PC-3 (cell line): ENCODE measurements around the gene TRIM5. TPM values are rescaled to one million over a fixed set of nuclear protein-coding genes. Genes with fewer than 3 reads are reported as not detected.

Source experiments
- ATAC-seq: fragments of 200-7000 bp; cut with Tn5 transposase; 2 replicates; pipeline ENCODE4 v1.9.1; 2020; ENCODE audit warnings: mild to moderate bottlenecking, moderate library complexity
- BruUV-seq: library from RNA; stranded (reverse); fragments of 400-500 nt; replicated peaks from 2 replicates; lab custom pipeline; 2021; lab: Mats Ljungman, UMichigan
- CTCF ChIA-PET: fragments of 300-600 bp; sonication (Branson Sonifier 250); formaldehyde crosslinking; loops from one replicate; lab custom pipeline; 2022; ENCODE audit warnings: antibody characterized with exemption; lab: Charles Lee
- POLR2A ChIA-PET: fragments of 300-600 bp; sonication (Branson Sonifier 250); formaldehyde crosslinking; loops from one replicate; lab custom pipeline; 2022; ENCODE audit warnings: antibody characterized with exemption; ENCODE audit not compliant: unreplicated experiment; lab: Charles Lee
- DNase-seq: peaks from one replicate; pipeline ENCODE4 v3.0.0-alpha.2; 2015
- H2AFZ ChIP-seq: fragments of 300-600 bp; sonication (generic); 2 replicates; pipeline ENCODE4 v1.6.0; 2016; ENCODE audit warnings: antibody characterized with exemption, low read length
- H3F3A ChIP-seq: fragments of 300-600 bp; sonication (generic); one replicate; pipeline ENCODE4 v1.6.0; 2017; ENCODE audit warnings: antibody characterized with exemption, low read length, control low read depth, mild to moderate bottlenecking; ENCODE audit not compliant: unreplicated experiment
- H3K27ac ChIP-seq: fragments of 300-600 bp; sonication (generic); 2 replicates; pipeline ENCODE4 v1.5.1; 2016; ENCODE audit warnings: mild to moderate bottlenecking, low read length
- H3K27me3 ChIP-seq: fragments of 300-600 bp; sonication (generic); 2 replicates; pipeline ENCODE4 v1.6.1; 2016; ENCODE audit warnings: low read length, mixed read lengths
- H3K36me3 ChIP-seq: fragments of 300-600 bp; sonication (generic); 2 replicates; pipeline ENCODE4 v1.6.1; 2016; ENCODE audit warnings: low read depth, mixed run types, low read length, mixed read lengths
- H3K4me1 ChIP-seq: fragments of 300-600 bp; sonication (generic); 2 replicates; pipeline ENCODE4 v1.5.1; 2016; ENCODE audit warnings: low read length; ENCODE audit not compliant: insufficient read depth
- H3K4me2 ChIP-seq: fragments of 300-600 bp; sonication (generic); 2 replicates; pipeline ENCODE4 v1.6.0; 2016; ENCODE audit warnings: low read length
- H3K4me3 ChIP-seq: fragments of 300-600 bp; sonication (generic); 2 replicates; pipeline ENCODE4 v1.5.1; 2016; ENCODE audit warnings: mild to moderate bottlenecking, low read length, mixed read lengths
- H3K79me2 ChIP-seq: fragments of 300-600 bp; sonication (generic); 2 replicates; pipeline ENCODE4 v1.6.1; 2017; ENCODE audit warnings: low read length, mixed read lengths
- H3K9ac ChIP-seq: fragments of 300-600 bp; sonication (generic); 2 replicates; pipeline ENCODE4 v1.6.0; 2016; ENCODE audit warnings: mild to moderate bottlenecking, low read length
- H3K9me2 ChIP-seq: fragments of 300-600 bp; sonication (generic); replicated peaks from 2 replicates; pipeline ENCODE4 v1.6.1; 2016; ENCODE audit warnings: mixed run types, low read length, mixed read lengths
- H3K9me3 ChIP-seq: fragments of 300-600 bp; sonication (generic); 2 replicates; pipeline ENCODE4 v1.6.1; 2016; ENCODE audit warnings: low read length, mixed read lengths
- H4K20me1 ChIP-seq: fragments of 300-600 bp; sonication (generic); 2 replicates; pipeline ENCODE4 v1.6.1; 2016; ENCODE audit warnings: low read length, mixed read lengths
- CTCF ChIP-seq: fragments of 300-600 bp; sonication (generic); conservative IDR thresholded peaks from 2 replicates; pipeline ENCODE4 v1.5.1; 2017; ENCODE audit warnings: antibody characterized with exemption, low read depth, mild to moderate bottlenecking, low read length
- EZH2 ChIP-seq: fragments of 300-600 bp; sonication (generic); IDR thresholded peaks from one replicate; pipeline ENCODE4 v1.6.1; 2017; ENCODE audit warnings: antibody characterized with exemption, mild to moderate bottlenecking, low read length; ENCODE audit not compliant: unreplicated experiment
- EZH2phosphoT487 ChIP-seq: fragments of 300-600 bp; sonication (generic); IDR thresholded peaks from 2 replicates; pipeline ENCODE4 v1.6.1; 2018; ENCODE audit warnings: mild to moderate bottlenecking, antibody characterized with exemption, low read length, borderline replicate concordance
- intact Hi-C: fragments of 100-400 bp; cut with micrococcal nuclease; formaldehyde crosslinking; loops from 2 replicates; pipeline ENCODE4 v1.9.0; 2023
- total RNA-seq: library from RNA; depleted of rRNA; stranded (reverse); fragments of >200 nt; gene quantifications from 2 replicates; pipeline ENCODE4 v1.2.3, GENCODE V29; 2014

TRIM5 gene
- total RNA-seq, 1 experiment from 2014 or later = 18.6 TPM

DNA sequence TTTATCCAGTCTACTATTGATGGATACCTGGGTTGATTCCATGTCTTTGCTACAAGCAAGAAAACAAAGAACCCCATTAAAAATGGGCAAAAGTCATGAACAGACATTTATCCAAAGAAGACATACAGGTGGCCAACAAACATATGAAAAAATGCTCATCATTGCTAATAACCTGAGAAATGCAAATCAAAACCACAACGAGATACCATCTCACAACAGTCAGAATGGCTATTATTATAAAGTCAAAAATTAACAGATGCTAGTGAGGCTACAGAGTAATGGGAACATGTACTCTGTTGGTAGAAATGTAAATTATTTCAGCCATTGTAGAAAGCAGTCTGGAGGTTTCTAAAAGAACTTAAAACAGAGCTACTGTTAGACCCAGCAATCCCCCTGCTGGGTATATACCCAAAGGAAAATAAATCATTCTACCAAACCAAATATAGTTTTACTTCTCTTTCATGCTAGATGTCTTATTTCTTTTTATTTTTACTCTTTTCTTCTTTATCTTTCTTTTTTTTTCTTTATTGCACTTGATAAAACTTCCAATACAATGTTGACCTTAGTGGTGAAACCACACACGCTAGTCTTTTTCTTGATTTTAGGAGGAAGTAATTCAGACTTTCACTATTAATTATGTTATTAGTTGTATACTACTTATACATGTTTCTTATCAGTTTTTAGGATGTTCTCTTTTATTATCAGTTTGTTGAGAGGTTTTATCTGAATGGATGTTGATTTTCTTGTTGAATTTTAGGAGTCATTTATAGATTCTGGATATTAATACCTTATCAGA, 19.1 kb upstream of the TRIM5 start:
- Histone ChIP-seq H4K20me1 (no peaks in the 10 kb centered on the region), H3K9me2 (no peaks in the 10 kb centered on the region), H3K27ac (no peak overlapping the region), H2AFZ (no peak overlapping the region), H3F3A (no peaks in the 10 kb centered on the region), H3K4me1 (no peaks in the 10 kb centered on the region), H3K9me3 (no peaks in the 10 kb centered on the region), H3K36me3 (no peaks in the 10 kb centered on the region), H3K27me3 (no peaks in the 10 kb centered on the region), H3K79me2 (no peaks in the 10 kb centered on the region), H3K9ac (no peak overlapping the region), H3K4me2 (no peak overlapping the region), H3K4me3 (no peak overlapping the region)
- POLR2A ChIA-PET = no interaction called here
- CTCF ChIA-PET = no interaction called here
- no peak for TF ChIP-seq EZH2
- no peak for TF ChIP-seq EZH2phosphoT487
- no peak for TF ChIP-seq CTCF
- BruUV-seq = no TSS peak
- ATAC-seq = no peak
- intact Hi-C loops = no loop called here
- no peak for DNase-seq

DNA sequence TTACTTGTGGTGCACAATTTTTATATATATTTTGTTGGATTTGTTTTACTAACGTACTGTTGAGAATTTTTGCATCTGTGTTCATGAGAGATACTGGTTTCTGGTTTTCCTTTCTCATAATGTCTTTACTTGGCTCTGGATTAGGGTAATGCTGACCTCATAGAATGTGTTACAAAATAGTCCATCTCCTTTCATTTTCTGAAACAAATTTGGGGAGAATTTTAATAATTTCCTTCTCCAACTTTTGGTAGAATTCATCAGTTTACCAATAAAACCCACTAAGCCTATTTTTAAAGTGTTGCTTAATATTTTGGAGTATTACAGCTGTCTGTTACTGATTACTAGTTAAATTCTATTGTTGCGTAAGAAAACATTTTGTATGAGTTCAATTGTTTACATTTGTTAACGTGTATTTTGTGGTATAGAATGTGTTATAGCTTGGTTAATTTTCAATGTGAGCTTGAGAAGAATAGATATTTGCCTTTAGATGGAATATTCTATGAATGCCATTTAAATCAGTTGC, 16.2 kb upstream of the TRIM5 start:
- H3K9me2 ChIP-seq = no peaks in the 10 kb centered on the region
- no peaks in the 10 kb centered on the region for H3F3A ChIP-seq
- H3K27me3 ChIP-seq = peaks cover 2% of the 10 kb centered on the region; the same call in 1 of the 2 replicates
- CTCF ChIA-PET = no interaction called here
- H3K4me3 ChIP-seq = no peak overlapping the region
- no peak overlapping the region for H3K9ac ChIP-seq
- DNase-seq (no peak), ATAC-seq (no peak)
- TF ChIP-seq CTCF = no peak
- no peak for TF ChIP-seq EZH2phosphoT487
- TF ChIP-seq EZH2 = no peak
- H4K20me1 ChIP-seq = no peaks in the 10 kb centered on the region
- intact Hi-C loops = no loop called here
- H3K4me2 ChIP-seq = no peak overlapping the region
- no peaks in the 10 kb centered on the region for H3K9me3 ChIP-seq
- no peak overlapping the region for H2AFZ ChIP-seq
- H3K4me1 ChIP-seq = no peaks in the 10 kb centered on the region
- BruUV-seq = no TSS peak
- H3K27ac ChIP-seq = no peak overlapping the region
- H3K36me3 ChIP-seq = no peaks in the 10 kb centered on the region
- POLR2A ChIA-PET = no interaction called here
- no peaks in the 10 kb centered on the region for H3K79me2 ChIP-seq
